Keratinocyte (primary cell): Measurements from ENCODE around the gene WDR1.

Experiments
- CTCF ChIP-seq, 3 experiments: IDR thresholded peaks in 1 of 3; conservative IDR thresholded peaks in 1 of 3; optimal IDR thresholded peaks in 1 of 3; 2 replicates in 2 of 3; 3 replicates in 1 of 3; pipeline versions ENCODE3 to v1.5.1; 2011; ENCODE audit warnings: low read length in 3 of 3, mild to moderate bottlenecking in 3 of 3, moderate library complexity in 2 of 3, control low read depth in 1 of 3, inconsistent platforms in 1 of 3; ENCODE audit not compliant: insufficient read depth in 2 of 3; ENCODE audit errors: extremely low read depth in 1 of 3
- EZH2 ChIP-seq: IDR thresholded peaks from one replicate; pipeline ENCODE4 v1.6.1; 2012; ENCODE audit warnings: inconsistent platforms, mild to moderate bottlenecking, low read length, moderate library complexity

- no peak for TF ChIP-seq CTCF (optimal IDR thresholded peaks at IDR 0.05 in 1 of 3, IDR thresholded peaks at IDR 0.05 in 1 of 3, conservative IDR thresholded peaks at IDR 0.05 in 1 of 3; ENCODE audit: extremely low read depth in 1 of 3, insufficient read depth in 2 of 3, low read length in 3 of 3)
- TF ChIP-seq EZH2: no peak
Observed at GRCh38 chr4:10072420-10073017, 44.1 kb downstream of the WDR1 start.
